NCI-H2171 treated with DMSO at 0.1 percent for 48 hours (cell line): ENCODE data around the gene RBBP4.
"Not testable (repeated sequence)": the region's sequence is repeated elsewhere in the genome, so short reads cannot be mapped to it uniquely, and the experiment has no call there.

Experiments used
- DNase-seq: peaks from one replicate; lab custom pipeline; 2025; lab: John Stamatoyannopoulos, UW

RBBP4 gene

DNA sequence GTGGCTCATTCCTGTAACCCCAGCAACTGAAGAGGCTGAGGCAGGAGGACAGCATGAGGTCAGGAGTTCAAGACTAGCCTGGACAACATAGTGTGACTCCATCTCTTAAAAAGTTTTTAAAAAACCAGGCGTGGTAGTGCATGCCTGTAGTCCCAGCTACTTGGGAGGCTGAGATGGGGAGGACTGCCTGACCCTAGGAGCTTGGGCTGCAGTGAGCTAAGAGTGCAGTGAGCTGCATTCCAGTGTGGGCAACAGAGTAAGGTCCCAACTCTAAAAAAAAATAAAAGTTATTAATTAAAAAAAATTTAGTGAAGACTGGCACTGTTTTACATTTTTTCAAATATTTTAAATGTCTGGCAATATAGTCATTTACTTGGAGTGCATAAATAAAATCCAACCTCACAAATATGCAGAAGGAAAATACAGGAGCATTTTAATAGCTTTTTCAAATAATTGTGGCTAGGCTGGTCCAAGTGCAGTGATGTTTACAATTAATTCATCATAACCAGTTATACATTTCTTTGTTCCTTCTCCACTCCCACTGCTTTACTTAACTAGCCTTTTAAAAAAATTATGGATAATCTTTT lies 11.4 kb upstream of the RBBP4 start:
- no peak for DNase-seq

DNA sequence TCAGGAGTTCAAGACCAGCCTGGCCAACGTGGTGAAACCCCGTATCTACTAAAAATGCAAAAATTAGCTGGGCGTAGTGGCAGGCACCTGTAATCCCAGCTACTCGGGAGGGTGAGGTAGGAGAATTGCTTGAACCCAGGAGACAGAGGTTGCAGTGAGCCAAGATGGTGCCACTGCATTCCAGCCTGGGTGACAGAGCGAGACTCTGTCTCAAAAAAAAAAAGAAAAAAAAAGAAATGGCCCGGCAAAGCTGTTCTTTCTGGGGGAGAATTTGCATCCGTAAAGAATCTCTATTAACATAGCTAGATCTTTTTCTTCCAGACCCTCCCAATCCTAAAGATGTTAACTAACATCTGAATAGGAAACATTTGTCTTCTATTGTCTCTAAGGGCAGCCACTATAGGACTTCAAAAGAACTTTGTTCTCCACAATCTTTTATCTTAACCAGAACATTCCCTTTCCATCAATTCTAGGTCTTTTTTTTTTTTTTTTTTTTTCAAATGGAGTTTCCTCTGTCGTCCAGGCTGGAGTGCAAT lies 8.6 kb upstream of the RBBP4 start:
- DNase-seq = not testable (repeated sequence)

DNA sequence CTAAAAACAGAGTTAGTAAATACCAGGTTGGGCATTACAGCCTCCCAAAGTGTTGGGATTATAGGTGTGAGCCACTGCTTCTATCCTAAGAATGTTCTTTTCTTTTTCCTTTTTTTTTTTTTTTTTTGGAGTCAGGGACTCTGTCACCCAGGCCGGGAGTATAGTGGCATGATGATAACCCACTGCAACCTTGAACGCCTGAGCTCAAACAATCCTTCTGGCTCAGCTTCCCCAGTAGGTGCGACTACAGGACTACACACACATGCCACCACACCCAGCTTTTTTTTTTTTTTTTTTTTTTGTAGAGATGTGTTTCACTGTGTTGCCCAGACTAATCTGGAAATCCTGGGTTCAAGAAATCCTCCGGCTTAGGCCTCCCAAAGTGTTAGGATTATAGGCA lies 6.6 kb upstream of the RBBP4 start:
- no peak for DNase-seq

DNA sequence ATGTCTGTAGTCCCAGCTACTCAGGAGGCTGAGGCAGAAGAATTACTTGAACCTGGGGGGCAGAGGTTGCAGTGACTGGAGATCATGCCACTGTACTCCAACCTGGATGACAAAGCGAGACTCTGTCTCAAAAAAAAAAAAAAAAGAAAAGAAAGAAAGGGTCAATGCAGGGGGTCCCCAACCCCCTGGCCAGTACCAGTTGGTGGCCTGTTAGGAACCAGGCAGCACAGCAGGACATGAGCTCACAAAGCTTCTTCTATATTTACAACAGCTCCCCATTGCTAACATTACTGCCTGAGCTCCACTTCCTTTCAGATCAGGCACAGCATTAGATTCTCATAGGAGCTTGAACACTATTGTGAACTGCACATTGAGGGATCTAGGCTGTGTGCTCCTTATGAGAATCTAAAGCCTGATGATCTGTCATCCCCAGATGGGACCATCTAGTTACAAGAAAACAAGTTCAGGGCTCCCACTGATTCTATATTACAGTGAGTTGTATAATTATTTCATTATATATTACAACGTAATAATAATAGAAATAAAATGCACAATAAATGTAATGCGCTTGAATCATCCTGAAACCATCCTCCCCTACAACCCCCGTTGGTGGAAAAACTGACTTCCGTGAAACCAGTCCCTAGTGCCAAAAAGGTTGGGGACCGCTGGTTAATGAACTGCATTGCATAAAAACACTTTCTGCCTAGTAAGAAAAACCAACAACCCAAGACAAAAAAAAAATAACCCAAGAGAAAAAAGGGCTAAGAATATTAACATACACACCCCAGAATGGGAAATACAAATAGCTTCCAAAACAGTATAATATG lies 3.5 kb upstream of the RBBP4 start:
- DNase-seq = no peak

- DNase-seq = peak; percentile 97
Measured at GRCh38 chr1:32650248-32650751, 708 bp upstream of the RBBP4 start, which contains the start of gene ZBTB8OS. Gene ZBTB8OS (minus strand): TSS chr1:32650550. CDS start chr1:32650529, 21 bp downstream.

DNA sequence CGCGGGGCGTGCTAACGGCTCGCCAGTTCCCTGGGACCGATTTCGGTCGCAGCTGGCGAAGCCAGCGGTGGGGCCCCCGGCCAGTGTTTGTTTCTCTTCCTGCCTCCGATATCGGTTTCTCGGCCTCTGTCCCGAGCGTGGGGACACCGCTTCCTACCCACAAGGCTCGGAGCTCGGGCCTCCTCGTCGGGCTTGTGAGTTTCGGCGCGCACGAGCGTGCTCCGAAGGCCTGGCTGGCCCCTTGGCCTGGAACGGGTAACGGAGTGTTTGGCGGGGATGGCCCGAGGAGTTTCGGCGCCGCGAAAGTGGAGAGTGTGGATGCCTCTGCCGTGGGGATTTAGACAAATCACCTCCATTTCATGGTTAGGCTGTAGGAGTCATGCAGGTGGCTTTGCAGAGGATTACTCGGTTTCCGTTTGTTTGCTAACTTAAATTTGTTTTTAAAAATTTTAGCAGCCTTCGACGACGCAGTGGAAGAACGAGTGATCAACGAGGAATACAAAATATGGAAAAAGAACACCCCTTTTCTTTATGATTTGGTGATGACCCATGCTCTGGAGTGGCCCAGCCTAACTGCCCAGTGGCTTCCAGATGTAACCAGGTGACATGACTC lies 559 bp downstream of the RBBP4 start:
- peak; percentile 54 for DNase-seq

- no peak for DNase-seq
Measured at GRCh38 chr1:32652244-32652962, 1.4 kb downstream of the RBBP4 start.

- no peak for DNase-seq
Measured at GRCh38 chr1:32659581-32659980, 8.6 kb downstream of the RBBP4 start.

DNA sequence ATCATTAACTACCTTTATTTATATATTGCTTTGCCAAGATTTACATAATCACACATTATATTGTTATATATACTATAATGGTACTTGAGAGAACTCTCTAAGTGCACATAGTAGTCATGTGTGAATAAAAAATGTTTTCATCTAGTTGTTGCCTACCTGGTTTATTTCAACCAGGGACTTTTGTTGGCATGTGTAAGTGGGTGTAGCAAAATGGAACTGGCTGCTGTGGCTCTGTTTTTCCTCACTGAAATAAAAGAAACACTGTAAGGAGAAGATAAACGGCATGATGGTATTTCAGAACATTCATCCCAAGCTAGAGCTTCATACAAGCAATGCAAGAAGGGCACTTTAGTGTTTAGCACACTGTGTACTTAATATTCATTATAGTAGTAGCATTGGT lies 14.9 kb downstream of the RBBP4 start:
- DNase-seq = no peak

- DNase-seq = no peak
Measured at GRCh38 chr1:32666901-32667566, 16.0 kb downstream of the RBBP4 start.

- not testable (repeated sequence) for DNase-seq
Measured at GRCh38 chr1:32668716-32669115, 17.7 kb downstream of the RBBP4 start.

DNA sequence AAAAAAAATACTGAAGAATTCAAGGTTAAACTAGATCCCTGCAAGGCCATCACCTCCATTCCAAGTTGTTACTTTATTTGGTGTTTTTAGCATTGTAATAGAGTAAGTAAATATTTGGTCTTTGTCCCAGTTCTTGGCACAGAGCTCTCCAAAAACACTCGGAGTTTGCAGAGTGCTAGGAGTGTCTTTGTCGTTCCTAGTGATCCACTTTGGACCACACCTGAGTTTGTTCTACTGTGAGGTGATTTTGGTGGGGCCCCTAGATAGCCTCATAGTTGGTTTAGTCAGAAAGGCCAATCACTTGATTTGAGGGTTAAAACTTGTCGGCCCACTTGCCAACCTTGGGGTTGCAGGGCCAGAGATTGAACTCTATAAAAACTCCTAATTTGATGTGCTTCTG lies 25.9 kb downstream of the RBBP4 start:
- DNase-seq = no peak

GRCh38 chr1:32679993-32680392 lies 29.0 kb downstream of the RBBP4 start:
- DNase-seq = not testable (repeated sequence)

DNA sequence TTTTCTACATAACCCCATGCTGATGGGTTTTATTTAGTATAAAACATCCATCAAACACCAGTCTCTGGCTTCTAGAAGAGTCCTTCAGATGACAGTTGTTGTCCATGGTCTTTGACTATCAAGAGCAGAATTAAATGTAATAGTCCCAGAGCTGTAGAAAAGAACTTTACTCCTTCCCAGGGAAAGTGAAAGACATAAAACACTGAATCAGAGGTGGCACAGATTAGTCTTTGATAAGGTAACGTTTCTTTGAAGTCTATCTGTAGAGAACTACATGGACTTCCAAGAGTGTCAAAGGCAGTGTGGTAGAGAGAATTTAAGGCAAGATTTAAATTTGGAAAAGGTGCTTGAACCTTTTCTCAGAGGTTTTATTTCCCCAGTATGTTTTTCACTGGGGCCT lies 29.6 kb downstream of the RBBP4 start:
- DNase-seq = no peak

GRCh38 chr1:32681509-32681908 lies 30.5 kb downstream of the RBBP4 start:
- no peak for DNase-seq

- no peak for DNase-seq
Measured at GRCh38 chr1:32681999-32682398, 31.0 kb downstream of the RBBP4 start.

DNA sequence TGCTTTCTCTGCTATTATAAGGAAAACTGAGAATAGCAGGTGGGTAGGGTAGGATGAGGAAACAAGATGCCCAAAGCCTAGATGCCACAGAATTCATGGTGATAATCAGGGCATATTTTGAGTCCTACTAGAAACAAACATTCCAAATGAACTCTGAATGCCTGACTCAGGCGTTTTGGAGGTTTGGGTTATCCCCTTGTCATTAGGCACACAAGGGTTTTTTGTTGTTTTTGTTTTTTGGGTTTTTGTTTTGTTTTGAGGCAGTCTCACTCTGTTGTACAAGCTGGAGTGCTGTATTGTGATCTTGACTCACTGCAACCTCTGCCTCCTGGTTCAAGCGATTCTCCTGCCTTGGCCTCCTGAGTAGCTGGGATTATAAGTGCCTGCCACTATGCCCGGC lies 32.4 kb downstream of the RBBP4 start:
- no peak for DNase-seq

DNA sequence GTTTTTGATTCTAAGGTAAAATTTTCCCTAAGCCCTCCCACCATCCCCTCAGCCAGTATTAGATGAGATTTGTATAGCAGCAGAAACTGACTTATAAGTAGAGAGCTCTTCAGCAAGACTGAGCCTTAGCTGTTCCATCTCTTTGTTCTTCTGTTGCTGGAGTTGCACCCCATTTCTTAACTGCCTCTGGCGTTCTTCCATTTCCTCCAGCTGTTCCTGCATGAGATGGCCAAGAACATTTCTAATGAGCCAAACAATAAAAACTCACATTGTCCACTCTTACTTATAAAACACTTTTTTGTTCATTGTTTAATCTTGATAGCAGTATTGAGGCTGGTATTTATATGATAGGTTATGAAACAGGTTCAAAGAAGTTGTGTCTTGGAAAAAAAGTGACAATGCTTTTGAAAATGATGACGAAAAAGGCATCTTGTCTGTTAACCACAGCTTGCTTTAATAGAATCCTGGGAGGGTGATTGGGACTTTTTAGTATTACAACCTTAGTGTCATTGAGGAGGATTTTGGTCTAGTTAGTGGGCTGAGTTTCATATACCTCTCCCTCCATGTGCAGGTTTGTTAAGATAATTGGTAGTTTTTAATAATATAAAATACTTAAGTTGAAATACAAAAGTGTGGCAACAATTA lies 33.3 kb downstream of the RBBP4 start:
- DNase-seq = no peak

GRCh38 chr1:32685498-32685897 lies 34.5 kb downstream of the RBBP4 start:
- DNase-seq = no peak

- DNase-seq = no peak
Measured at GRCh38 chr1:32686387-32686786, 35.4 kb downstream of the RBBP4 start.
